AML-193 (cell line): ENCODE results near the gene KRT86.
A peak's percentile ranks its signal among the peaks of the same experiment; 100 is the strongest.
"Not testable (repeated sequence)": the region's sequence is repeated elsewhere in the genome, so short reads cannot be mapped to it uniquely, and the experiment has no call there.

Experiments used
- DNase-seq, 2 experiments: peaks; one replicate each; lab custom pipeline; 2025; lab: John Stamatoyannopoulos, UW

Gene KRT86

DNA sequence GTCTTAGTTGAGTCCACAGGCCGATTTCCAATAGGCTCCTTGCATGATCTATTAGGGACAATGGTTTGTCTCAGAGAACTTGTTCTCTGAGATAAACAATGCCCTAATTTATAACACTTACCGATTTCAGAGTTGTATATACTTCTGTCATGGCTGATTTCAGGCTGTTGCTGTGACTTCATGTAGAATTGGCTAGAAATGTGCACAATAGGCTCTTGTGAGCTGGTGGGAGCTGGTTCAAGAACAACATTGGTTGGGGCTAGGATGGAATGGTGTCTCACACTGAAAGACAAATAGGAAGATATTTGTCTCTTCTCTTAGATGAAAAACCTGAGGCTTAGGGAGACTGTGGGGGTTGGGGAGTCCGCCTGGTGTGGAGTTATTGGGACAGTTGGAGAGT, 6.7 kb upstream of the KRT86 start:
- no peak for DNase-seq

DNA sequence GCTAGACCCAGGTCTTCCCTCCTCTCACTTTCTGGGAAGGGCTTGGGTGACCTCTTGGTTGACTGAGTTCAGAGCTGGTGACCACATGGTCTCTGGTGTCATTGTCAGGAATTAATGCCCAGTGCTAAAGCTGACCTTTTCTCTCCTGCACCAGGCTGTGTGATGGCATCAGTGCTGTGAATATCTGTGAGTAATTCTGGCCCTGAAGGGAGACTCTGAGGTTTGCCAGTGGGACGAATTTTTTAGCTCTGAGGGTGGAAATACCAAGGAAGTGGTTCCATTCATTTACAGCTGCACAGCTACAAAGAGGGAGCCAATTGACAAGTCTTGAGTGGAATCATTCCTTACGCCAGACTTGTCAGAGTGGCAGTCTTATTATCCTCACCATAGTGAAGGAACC, 6.2 kb upstream of the KRT86 start:
- no peak for DNase-seq

- DNase-seq: no peak
Measured at GRCh38 chr12:52270541-52271070, 3.8 kb upstream of the KRT86 start.

DNA sequence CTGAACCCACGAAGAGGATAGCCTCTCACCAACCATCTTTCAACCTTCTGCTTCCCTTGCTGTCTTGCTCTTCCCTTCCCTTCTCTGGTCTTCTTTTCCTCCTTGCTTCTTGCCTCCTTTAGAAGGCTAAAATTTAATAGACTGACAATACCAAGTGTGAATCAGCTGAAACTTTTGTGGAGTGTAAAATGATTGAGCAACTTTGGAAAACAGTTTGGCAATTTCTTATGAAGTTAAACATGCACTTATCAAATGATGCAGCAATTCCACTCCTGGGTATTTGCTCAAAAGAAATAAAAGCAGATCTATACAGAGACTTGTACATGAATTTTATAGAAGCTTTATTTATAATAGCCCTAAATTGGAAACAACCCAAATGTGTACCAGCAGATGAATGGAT, 3.3 kb upstream of the KRT86 start:
- DNase-seq: peak in 1 of 2 experiments; percentile 33

GRCh38 chr12:52275686-52276085, 1.2 kb downstream of the KRT86 start:
- no peak for DNase-seq

DNA sequence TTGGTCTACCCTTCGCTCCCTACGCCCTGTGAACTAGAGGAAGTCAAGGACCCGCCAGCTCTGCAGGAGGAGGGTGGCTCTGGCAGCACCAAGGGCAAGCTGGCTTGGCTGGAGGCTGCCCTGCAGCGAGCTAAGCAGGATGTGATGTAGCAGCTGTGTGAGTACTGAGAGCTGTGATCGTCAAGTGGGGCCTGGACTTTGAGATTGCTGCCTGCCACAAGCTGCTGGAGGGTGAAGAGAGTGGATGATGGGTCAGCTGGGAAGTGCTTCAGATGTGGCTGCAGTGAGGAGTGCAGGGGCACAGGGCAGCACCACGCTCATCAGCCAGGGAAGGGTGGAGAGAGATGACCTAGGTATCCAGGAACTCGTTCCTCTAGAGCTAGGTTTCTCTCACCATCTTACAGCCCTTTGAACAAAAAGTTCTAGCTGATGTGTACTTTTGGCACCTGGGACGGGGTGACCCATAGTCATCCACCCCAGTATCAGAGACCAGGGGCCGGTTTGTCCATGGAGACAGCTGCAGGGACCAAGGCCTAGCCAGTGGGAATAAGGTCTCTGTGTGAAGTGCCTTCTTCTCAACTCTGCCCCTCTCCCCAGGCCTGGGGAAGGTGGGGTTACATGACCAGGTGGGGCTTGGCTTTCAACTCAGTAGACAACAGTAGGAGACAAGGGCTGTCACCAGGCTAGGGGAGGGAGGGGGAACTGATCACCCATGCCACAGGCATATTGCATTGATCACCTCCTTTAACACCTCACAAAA, 3.2 kb downstream of the KRT86 start:
- DNase-seq: no peak

DNA sequence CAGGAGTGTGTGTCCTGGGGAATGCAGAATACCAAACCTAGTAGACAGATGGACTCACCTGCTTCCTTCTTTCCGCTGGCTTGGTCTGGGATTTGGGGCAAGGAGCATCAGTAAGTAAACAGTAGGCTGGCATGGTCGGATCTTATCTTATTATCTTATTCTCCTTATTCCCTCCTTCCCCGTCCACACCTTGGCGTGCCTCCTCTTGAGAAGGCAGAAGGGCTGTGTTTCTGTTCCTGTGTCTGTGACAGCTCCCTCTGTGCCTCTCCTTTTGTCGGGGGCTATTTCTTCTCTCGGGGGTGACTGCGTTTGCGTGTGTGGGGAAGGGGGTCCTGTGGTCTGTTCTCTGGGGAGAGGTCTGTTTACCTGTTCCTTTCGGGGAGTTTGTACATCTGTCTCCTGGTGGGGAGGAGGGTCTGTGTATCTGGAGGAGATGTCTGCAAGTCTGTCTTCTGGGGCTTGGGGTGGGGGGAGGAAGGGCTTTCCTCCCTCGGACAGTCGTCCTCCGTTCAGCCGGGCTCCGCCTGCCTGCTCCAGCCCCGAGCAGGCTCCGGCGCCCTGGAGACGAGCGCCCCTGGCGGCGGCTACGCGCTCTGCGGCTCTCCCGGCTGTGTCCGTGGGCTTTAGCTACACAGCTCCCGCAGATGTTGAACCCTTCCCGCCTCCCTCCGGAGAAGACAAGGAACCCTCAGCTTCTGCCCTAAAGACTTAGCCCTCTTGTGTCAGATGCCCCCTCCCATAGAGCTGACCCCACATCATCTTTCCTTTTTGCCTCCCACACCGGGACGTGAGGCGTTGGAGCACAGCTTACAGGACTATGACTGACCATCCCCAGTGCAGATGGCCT, 4.4 kb downstream of the KRT86 start:
- DNase-seq: peak; percentile 43 to 49

GRCh38 chr12:52279422-52280318, 5.2 kb downstream of the KRT86 start:
- no peak for DNase-seq

- peak in 1 of 2 experiments; percentile 24 for DNase-seq
Measured at GRCh38 chr12:52280319-52280795, 5.9 kb downstream of the KRT86 start.

DNA sequence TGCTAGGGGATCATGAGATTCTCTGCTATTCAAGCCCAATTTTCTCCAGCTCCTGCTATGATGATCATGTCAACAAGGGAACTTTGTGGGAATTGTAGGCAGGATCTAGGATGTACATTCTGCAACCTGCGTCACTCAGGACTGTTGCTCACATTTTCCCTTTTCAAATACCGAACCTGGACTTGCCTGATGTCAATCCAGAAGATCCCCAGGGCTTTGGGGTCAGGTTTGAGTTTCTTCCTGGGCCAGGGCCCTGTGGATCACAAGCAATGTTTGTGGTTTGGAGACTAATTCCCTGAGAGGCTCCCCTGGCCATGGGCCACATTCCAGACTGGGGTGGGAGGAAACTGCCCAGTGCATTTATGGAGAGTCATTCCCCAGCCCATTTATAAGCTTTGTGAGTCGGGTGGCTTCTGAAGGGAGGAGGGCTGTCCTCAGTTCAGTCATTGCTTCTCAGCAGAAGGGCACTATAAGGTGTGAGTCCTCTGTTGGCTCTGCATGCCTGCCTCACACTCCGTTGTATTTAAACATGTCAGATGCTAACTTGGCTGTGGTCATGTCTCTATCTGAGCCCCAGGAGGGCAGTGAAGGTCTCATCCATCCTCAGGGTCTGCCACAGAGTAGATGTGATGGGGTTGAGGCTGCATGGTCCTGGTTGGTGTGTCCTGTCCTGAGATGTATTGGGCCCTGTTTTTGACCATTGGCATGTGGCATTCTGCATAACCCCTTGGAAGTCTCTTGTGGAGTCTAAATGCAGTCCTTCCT, 6.5 kb downstream of the KRT86 start:
- DNase-seq: no peak

DNA sequence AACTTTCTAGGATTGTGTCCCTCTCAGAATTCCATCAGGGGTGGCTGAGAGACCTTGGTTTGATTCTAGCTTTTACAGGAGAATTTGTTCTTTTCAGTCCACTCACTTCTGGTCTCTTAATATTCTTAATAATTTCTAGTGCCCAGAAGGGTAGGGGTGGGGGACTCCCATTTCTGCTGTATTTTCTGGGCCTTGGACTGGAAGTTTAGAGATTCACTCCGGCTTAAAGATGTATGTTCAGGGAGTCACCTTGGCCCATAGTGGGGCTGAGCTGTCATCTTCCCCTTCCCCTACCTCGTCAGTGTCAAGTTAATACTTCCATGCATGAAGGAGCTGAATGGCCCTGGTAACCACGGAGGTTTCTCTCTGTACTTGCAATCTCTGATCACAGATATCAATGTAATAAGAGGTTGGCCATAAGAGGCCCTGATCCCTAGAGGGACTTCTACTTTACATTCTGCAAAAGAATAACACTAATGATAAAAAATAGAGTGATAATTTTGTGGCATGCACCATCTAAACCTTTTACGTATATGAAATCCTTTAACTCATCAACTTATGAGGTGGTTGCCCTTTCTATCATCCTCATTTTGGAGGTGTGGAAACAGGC, 10.2 kb downstream of the KRT86 start:
- DNase-seq: no peak

DNA sequence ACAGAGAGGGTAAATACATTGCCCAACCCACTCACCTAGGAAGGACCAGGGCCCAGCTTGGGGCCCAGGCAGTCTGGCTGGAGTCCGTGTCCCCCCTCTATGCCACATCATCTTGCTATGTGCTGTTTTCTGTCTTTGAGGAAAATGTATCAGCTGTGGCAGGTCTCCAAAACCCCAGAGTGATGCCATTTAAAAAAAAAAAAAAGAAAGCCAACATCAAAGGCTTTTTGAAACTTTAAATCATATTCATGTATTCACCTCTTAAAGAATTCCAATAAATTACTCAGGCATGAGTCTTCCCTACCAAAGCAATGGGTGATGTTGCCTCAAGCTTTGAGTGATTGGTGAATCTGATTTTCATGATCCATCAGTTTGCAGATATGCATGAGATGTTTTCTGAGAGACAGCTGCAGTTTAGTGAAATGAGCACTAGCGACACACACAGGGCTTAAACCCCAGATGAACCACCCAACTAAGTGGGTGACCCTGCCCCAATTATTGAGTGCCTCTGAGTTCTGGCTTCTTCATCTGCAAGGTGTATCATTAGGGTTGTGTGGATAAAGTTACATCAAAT, 10.8 kb downstream of the KRT86 start:
- DNase-seq: no peak

- DNase-seq: no peak
Measured at GRCh38 chr12:52285851-52286530, 11.5 kb downstream of the KRT86 start.

- DNase-seq: not testable (repeated sequence)
Measured at GRCh38 chr12:52286857-52287785, 12.7 kb downstream of the KRT86 start.

GRCh38 chr12:52287816-52288805, 13.7 kb downstream of the KRT86 start:
- DNase-seq: peak in 1 of 2 experiments; percentile 18

- not testable (repeated sequence) for DNase-seq
Measured at GRCh38 chr12:52290483-52291134, 16.2 kb downstream of the KRT86 start.
